ENCODE data around the gene LINGO3. TPM values are rescaled to one million over a fixed set of nuclear protein-coding genes. Genes with fewer than 3 reads are reported as not detected.

The LINGO3 gene
- polyA plus RNA-seq, 1 donor (not counting 4 experiments of a cell fraction or from before 2014, with no cell fraction given) = not detected

GRCh38 chr19:2324220-2324948, 16.4 kb upstream of the LINGO3 start:
- DNase-seq (ENCODE audit: low read depth, low spot score) (no peak), FAIRE-seq (no peak)
- Histone ChIP-seq H3K27ac (ENCODE audit: control insufficient read depth, insufficient read depth, low read length) (no peak overlapping the region), H3K27me3 (ENCODE audit: control insufficient read depth, extremely low read depth, insufficient read depth, low read length) (no peaks in the 10 kb centered on the region), H3K9ac (ENCODE audit: control insufficient read depth, extremely low read depth, insufficient read depth, low read length) (no peak overlapping the region), H3K4me1 (ENCODE audit: control insufficient read depth, extremely low read depth, insufficient read depth, low read length) (peaks cover 12% of the 10 kb centered on the region), H3K36me3 (ENCODE audit: control insufficient read depth in 2 of 2, extremely low read depth in 1 of 2, insufficient read depth in 2 of 2, low read length in 2 of 2) (peaks cover 9 to 21% of the 10 kb centered on the region in 2 experiments), H3K4me2 (ENCODE audit: control insufficient read depth, extremely low read depth, insufficient read depth, low read depth, low read length) (no peak overlapping the region), H3K9me1 (ENCODE audit: control insufficient read depth, extremely low read depth, insufficient read depth, low read length) (no peaks in the 10 kb centered on the region), H2AFZ (ENCODE audit: control insufficient read depth, low read length) (no peak overlapping the region), H4K20me1 (ENCODE audit: control insufficient read depth, extremely low read depth, insufficient read depth, low read length) (no peaks in the 10 kb centered on the region), H3K4me3 (ENCODE audit: control insufficient read depth in 2 of 3, extremely low read depth in 1 of 3, insufficient read depth in 2 of 3, low read depth in 1 of 3, low read length in 3 of 3) (no peak overlapping the region), H3K9me3 (ENCODE audit: control insufficient read depth, low read depth, low read length) (no peaks in the 10 kb centered on the region), H3K79me2 (ENCODE audit: control insufficient read depth, insufficient read depth, low read length) (peaks cover 42% of the 10 kb centered on the region)
- dilution Hi-C loops (cut with MboI; ENCODE audit: extremely low pct_ligation_motif_present, low sequenced_read_pairs) = no loop called here
- TF ChIP-seq CTCF (optimal IDR thresholded peaks at IDR 0.05 in 1 of 3, IDR thresholded peaks at IDR 0.05 in 1 of 3, conservative IDR thresholded peaks at IDR 0.05 in 1 of 3; ENCODE audit: extremely low read depth in 1 of 3, insufficient read depth in 2 of 3, low read length in 3 of 3) (no peak), EZH2 (IDR thresholded peaks at IDR 0.05; ENCODE audit: low read length) (no peak)

GRCh38 chr19:2323707-2324106, 15.8 kb upstream of the LINGO3 start:
- no peaks in the 10 kb centered on the region for H4K20me1 ChIP-seq (ENCODE audit: control insufficient read depth, extremely low read depth, insufficient read depth, low read length)
- dilution Hi-C loops (cut with MboI; ENCODE audit: extremely low pct_ligation_motif_present, low sequenced_read_pairs) = no loop called here
- peaks cover 36% of the 10 kb centered on the region for H3K79me2 ChIP-seq (ENCODE audit: control insufficient read depth, insufficient read depth, low read length)
- H3K9ac ChIP-seq (ENCODE audit: control insufficient read depth, extremely low read depth, insufficient read depth, low read length) = no peak overlapping the region
- DNase-seq (ENCODE audit: low read depth, low spot score) (no peak), FAIRE-seq (no peak)
- peaks cover 10% of the 10 kb centered on the region for H3K4me1 ChIP-seq (ENCODE audit: control insufficient read depth, extremely low read depth, insufficient read depth, low read length)
- TF ChIP-seq EZH2 (IDR thresholded peaks at IDR 0.05; ENCODE audit: low read length) (no peak), CTCF (optimal IDR thresholded peaks at IDR 0.05 in 1 of 3, IDR thresholded peaks at IDR 0.05 in 1 of 3, conservative IDR thresholded peaks at IDR 0.05 in 1 of 3; ENCODE audit: extremely low read depth in 1 of 3, insufficient read depth in 2 of 3, low read length in 3 of 3) (no peak)
- no peaks in the 10 kb centered on the region for H3K9me3 ChIP-seq (ENCODE audit: control insufficient read depth, low read depth, low read length)
- peaks cover 9 to 21% of the 10 kb centered on the region in 2 experiments for H3K36me3 ChIP-seq (ENCODE audit: control insufficient read depth in 2 of 2, extremely low read depth in 1 of 2, insufficient read depth in 2 of 2, low read length in 2 of 2)
- no peak overlapping the region for H3K4me2 ChIP-seq (ENCODE audit: control insufficient read depth, extremely low read depth, insufficient read depth, low read depth, low read length)
- H3K27me3 ChIP-seq (ENCODE audit: control insufficient read depth, extremely low read depth, insufficient read depth, low read length) = no peaks in the 10 kb centered on the region
- H3K4me3 ChIP-seq (ENCODE audit: control insufficient read depth in 2 of 3, extremely low read depth in 1 of 3, insufficient read depth in 2 of 3, low read depth in 1 of 3, low read length in 3 of 3) = no peak overlapping the region
- no peaks in the 10 kb centered on the region for H3K9me1 ChIP-seq (ENCODE audit: control insufficient read depth, extremely low read depth, insufficient read depth, low read length)
- no peak overlapping the region for H2AFZ ChIP-seq (ENCODE audit: control insufficient read depth, low read length)
- no peak overlapping the region for H3K27ac ChIP-seq (ENCODE audit: control insufficient read depth, insufficient read depth, low read length)

Measured in keratinocyte (primary cell).